Stomach (tissue), 9 donors: Measurements from ENCODE around the gene CDH23. TPM values are rescaled to one million over a fixed set of nuclear protein-coding genes. Genes with fewer than 3 reads are reported as not detected.

Experiments
- DNase-seq, 2 donors: peaks; one replicate each; pipeline versions ENCODE4 v3.0.0 to v3.0.0-alpha.2; 2013 to 2019
- H3K27ac ChIP-seq, 5 donors: fragments of 200-600 bp in 4 of 5; sonication (generic) in 4 of 5; one replicate each; pipeline ENCODE4 v1.5.1; 2013 to 2019; ENCODE audit warnings: mild to moderate bottlenecking in 1 of 5, moderate library complexity in 1 of 5
- H3K27me3 ChIP-seq, 3 donors: fragments of 200-600 bp; sonication (generic); one replicate each; pipeline ENCODE4 v1.5.1; 2017 to 2019; ENCODE audit warnings: mixed run types in 1 of 3
- H3K36me3 ChIP-seq, 4 donors: fragments of 200-600 bp; sonication (generic); 1 replicate in 3 of 4; 2 replicates in 1 of 4; pipeline ENCODE4 v1.5.1; 2016 to 2019
- H3K4me1 ChIP-seq, 4 donors: fragments of 200-600 bp; sonication (generic); one replicate each; pipeline ENCODE4 v1.5.1; 2016 to 2019
- H3K4me3 ChIP-seq, 4 donors: fragments of 200-600 bp; sonication (generic) in 3 of 4; one replicate each; pipeline ENCODE4 v1.5.1; 2016 to 2019; ENCODE audit warnings: mild to moderate bottlenecking in 1 of 4
- H3K9me3 ChIP-seq, 4 donors: fragments of 200-600 bp; sonication (generic); one replicate each; pipeline ENCODE4 v1.5.1; 2016 to 2019
- CTCF ChIP-seq, 7 experiments: fragments of 450-650 bp in 4 of 7; fragments of 200-600 bp in 3 of 7; sonication (generic) in 3 of 7; IDR thresholded peaks; one replicate each; pipeline ENCODE4 v1.5.1; 2016 to 2019; ENCODE audit warnings: antibody characterized with exemption in 7 of 7, control low read depth in 2 of 7, mild to moderate bottlenecking in 1 of 7
- EP300 ChIP-seq: sonication (generic); formaldehyde crosslinking; IDR thresholded peaks from one replicate; pipeline ENCODE4 v1.6.1; 2017; ENCODE audit warnings: antibody characterized with exemption
- POLR2A ChIP-seq, 4 donors: fragments of 450-650 bp; IDR thresholded peaks; one replicate each; pipeline ENCODE4 v1.6.1; 2016; ENCODE audit warnings: antibody characterized with exemption in 4 of 4, control low read depth in 2 of 4, mild to moderate bottlenecking in 1 of 4, moderate library complexity in 1 of 4
- POLR2AphosphoS5 ChIP-seq, 3 donors: sonication (generic); formaldehyde crosslinking; IDR thresholded peaks; one replicate each; pipeline ENCODE4 v1.6.1; 2016; ENCODE audit warnings: antibody characterized with exemption in 3 of 3
- WGBS, 5 donors: extraction: QIAGEN DNeasy Blood & Tissue Kit in 3 of 5; methylation state at CpG; one replicate each; pipeline versions ENCODE4 v1.1.5 to v1.1.7; 2013 to 2018; 5-methylcytosine and 5-hydroxymethylcytosine counted together
- intact Hi-C: fragments of 100-400 bp; cut with DNase I; formaldehyde crosslinking; loops from one replicate; pipeline ENCODE4 v1.15.1; 2023; ENCODE audit warnings: low total_unique reads
- polyA plus RNA-seq, 3 donors: library from polyadenylated mRNA; stranded (reverse); fragments of 200-250 nt; gene quantifications; one replicate each; pipeline ENCODE4 v1.2.3, GENCODE V29; 2013
- total RNA-seq, 5 donors: library from RNA; depleted of rRNA; stranded (reverse); fragments of >200 nt; gene quantifications; one replicate each; pipeline versions ENCODE4 v1.1.0 to v1.2.3, GENCODE V29; 2014 to 2016
- donor health status: healthy with polysubstance abuse.
- donor health status: Bipolar disorder and iron deficiency.
- donor health status: healthy.

Gene CDH23
- total and polyA plus RNA-seq, 8 donors, result 0.31 to 8.2 (median 2.2) TPM

GRCh38 chr10:71575934-71576801 is 179.4 kb downstream of the CDH23 start:
- Histone ChIP-seq H3K27ac (no peak overlapping the region), H3K27me3 (peaks cover 0 to 3% (median 0%) of the 10 kb centered on the region in 3 donors), H3K36me3 (no peaks in the 10 kb centered on the region), H3K4me1 (no peaks in the 10 kb centered on the region), H3K4me3 (no peak overlapping the region), H3K9me3 (no peaks in the 10 kb centered on the region)
- TF ChIP-seq CTCF (IDR thresholded peaks at IDR 0.05) (no peak), POLR2A (IDR thresholded peaks at IDR 0.05) (no peak), EP300 (no peak), POLR2AphosphoS5 (IDR thresholded peaks at IDR 0.05) (no peak)
- 62 to 78% (median 67%) methylated on average over 14 to 16 of the region's 16 CpGs for WGBS, 5 donors
- no peak for DNase-seq
- intact Hi-C loops, result no loop called here

GRCh38 chr10:71576842-71577241 is 180.1 kb downstream of the CDH23 start:
- Histone ChIP-seq H3K27me3 (peaks cover 0 to 9% (median 0%) of the 10 kb centered on the region in 3 donors), H3K4me1 (no peaks in the 10 kb centered on the region), H3K4me3 (no peak overlapping the region), H3K36me3 (no peaks in the 10 kb centered on the region), H3K9me3 (no peaks in the 10 kb centered on the region), H3K27ac (no peak overlapping the region)
- 84 to 90% (median 89%) methylated on average over 9 of the region's 9 CpGs for WGBS, 5 donors
- intact Hi-C loops, result no loop called here
- no peak for TF ChIP-seq CTCF (IDR thresholded peaks at IDR 0.05)
- TF ChIP-seq EP300, result no peak
- TF ChIP-seq POLR2A (IDR thresholded peaks at IDR 0.05), result no peak
- TF ChIP-seq POLR2AphosphoS5 (IDR thresholded peaks at IDR 0.05), result no peak
- no peak for DNase-seq

- WGBS, 5 donors, result 87 to 98% (median 89%) methylated on average over 7 to 8 of the region's 8 CpGs
- H3K9me3 ChIP-seq, result no peaks in the 10 kb centered on the region
- H3K27ac ChIP-seq, result no peak overlapping the region
- intact Hi-C loops, result no loop called here
- H3K4me1 ChIP-seq, result no peaks in the 10 kb centered on the region
- DNase-seq, result no peak
- H3K27me3 ChIP-seq, result peaks cover 0 to 9% (median 0%) of the 10 kb centered on the region in 3 donors
- no peaks in the 10 kb centered on the region for H3K36me3 ChIP-seq
- TF ChIP-seq POLR2A (IDR thresholded peaks at IDR 0.05) (no peak), CTCF (IDR thresholded peaks at IDR 0.05) (no peak), POLR2AphosphoS5 (IDR thresholded peaks at IDR 0.05) (no peak), EP300 (no peak)
- H3K4me3 ChIP-seq, result no peak overlapping the region
Measured at GRCh38 chr10:71577345-71577744, 180.6 kb downstream of the CDH23 start.

- no peaks in the 10 kb centered on the region for H3K36me3 ChIP-seq
- no peak overlapping the region for H3K4me3 ChIP-seq
- no peaks in the 10 kb centered on the region for H3K4me1 ChIP-seq
- H3K27me3 ChIP-seq, result peaks cover 0 to 12% (median 0%) of the 10 kb centered on the region in 3 donors
- H3K9me3 ChIP-seq, result no peaks in the 10 kb centered on the region
- DNase-seq, result no peak
- WGBS, 5 donors, result 66 to 80% (median 79%) methylated on average over 10 of the region's 10 CpGs
- intact Hi-C loops, result no loop called here
- TF ChIP-seq POLR2A (IDR thresholded peaks at IDR 0.05) (no peak), EP300 (no peak), POLR2AphosphoS5 (IDR thresholded peaks at IDR 0.05) (no peak), CTCF (IDR thresholded peaks at IDR 0.05) (no peak)
- H3K27ac ChIP-seq, result no peak overlapping the region
Measured at GRCh38 chr10:71578069-71578468, 181.3 kb downstream of the CDH23 start.
